Kidney (tissue), 14 donors: Measurements from ENCODE around the gene XYLT2. TPM values are rescaled to one million over a fixed set of nuclear protein-coding genes. Genes with fewer than 3 reads are reported as not detected.

Experiments used
- DNase-seq, 5 donors: peaks; one replicate each; pipeline ENCODE4 v3.0.0-alpha.2; 2013 to 2020
- FAIRE-seq: peaks from 2 replicates; lab custom pipeline; 2012; peaks lifted over from hg19 to GRCh38; lab: Jason Lieb, UNC
- H3K27ac ChIP-seq, 2 donors: one replicate each; pipeline ENCODE4 v1.7.0; 2013; ENCODE audit warnings: low read depth in 2 of 2, low read length in 2 of 2, inconsistent platforms in 1 of 2
- H3K27me3 ChIP-seq: one replicate; pipeline ENCODE4 v1.7.1; 2013; ENCODE audit warnings: low read length, inconsistent platforms; ENCODE audit not compliant: control insufficient read depth, insufficient read depth
- H3K36me3 ChIP-seq, 3 donors: one replicate each; pipeline versions ENCODE4 v1.7.0 to v1.7.1; 2013; ENCODE audit warnings: low read length in 3 of 3, control low read depth in 1 of 3, inconsistent platforms in 1 of 3; ENCODE audit not compliant: insufficient read depth in 3 of 3, control insufficient read depth in 2 of 3
- H3K4me1 ChIP-seq, 3 donors: one replicate each; pipeline versions ENCODE4 v1.7.0 to v1.7.1; 2013; ENCODE audit warnings: low read length in 3 of 3, inconsistent platforms in 1 of 3, low read depth in 1 of 3; ENCODE audit not compliant: control insufficient read depth in 2 of 3, insufficient read depth in 2 of 3
- H3K4me3 ChIP-seq, 3 donors: one replicate each; pipeline versions ENCODE4 v1.7.0 to v1.8.1; 2013; ENCODE audit warnings: low read length in 3 of 3, control low read depth in 1 of 3, inconsistent platforms in 1 of 3
- H3K9ac ChIP-seq, 3 donors: one replicate each; pipeline versions ENCODE4 v1.7.0 to v1.7.1; 2013; ENCODE audit warnings: low read length in 3 of 3, control low read depth in 1 of 3, inconsistent platforms in 1 of 3
- H3K9me3 ChIP-seq, 3 donors: one replicate each; pipeline versions ENCODE4 v1.7.0 to v1.7.1; 2013; ENCODE audit warnings: low read length in 3 of 3, control low read depth in 1 of 3, inconsistent platforms in 1 of 3; ENCODE audit not compliant: control insufficient read depth in 2 of 3, insufficient read depth in 1 of 3
- intact Hi-C: fragments of 100-400 bp; cut with DNase I; formaldehyde crosslinking; loops from one replicate; pipeline ENCODE4 v1.11.1; 2022
- polyA plus RNA-seq: library from polyadenylated mRNA; stranded (reverse); fragments of 350-450 nt; fragmentation: Illumina TruSeq; extraction: RNeasy Lipid Tissue Mini Kit (QIAGEN cat#74804); gene quantifications from one replicate; pipeline ENCODE4 v1.2.3, GENCODE V29; 2014; ENCODE audit warnings: low read depth, low replicate concordance; ENCODE audit not compliant: insufficient read depth
- total RNA-seq: library from RNA; stranded (reverse); fragmentation: NEBNext Ultra II Directional; extraction: Animal tissue kit (Norgen Biotek cat#: 25700); gene quantifications from one replicate; pipeline ENCODE4 v1.2.1, GENCODE V29; 2021
- TF ChIP-seq, protein P1 (sequence below): IDR thresholded peaks from 3 replicates; pipeline ENCODE4 v1.5.1; 2012; ENCODE audit warnings: mild to moderate bottlenecking, moderate library complexity, borderline replicate concordance; ENCODE audit not compliant: insufficient read depth; ENCODE audit errors: extremely low read depth
- donor health status: control.
- donor health status: control.
- donor health status: control.
- donor health status: control.
- donor health status: control.
- donor health status: DM: yes; HTN: yes; CAD: no.
- donor health status: Normal renal cell carcinoma (clear cell type).

Gene XYLT2
- total and polyA plus RNA-seq, 2 donors from 2014 or later = 21.2 to 30.0 TPM

DNA sequence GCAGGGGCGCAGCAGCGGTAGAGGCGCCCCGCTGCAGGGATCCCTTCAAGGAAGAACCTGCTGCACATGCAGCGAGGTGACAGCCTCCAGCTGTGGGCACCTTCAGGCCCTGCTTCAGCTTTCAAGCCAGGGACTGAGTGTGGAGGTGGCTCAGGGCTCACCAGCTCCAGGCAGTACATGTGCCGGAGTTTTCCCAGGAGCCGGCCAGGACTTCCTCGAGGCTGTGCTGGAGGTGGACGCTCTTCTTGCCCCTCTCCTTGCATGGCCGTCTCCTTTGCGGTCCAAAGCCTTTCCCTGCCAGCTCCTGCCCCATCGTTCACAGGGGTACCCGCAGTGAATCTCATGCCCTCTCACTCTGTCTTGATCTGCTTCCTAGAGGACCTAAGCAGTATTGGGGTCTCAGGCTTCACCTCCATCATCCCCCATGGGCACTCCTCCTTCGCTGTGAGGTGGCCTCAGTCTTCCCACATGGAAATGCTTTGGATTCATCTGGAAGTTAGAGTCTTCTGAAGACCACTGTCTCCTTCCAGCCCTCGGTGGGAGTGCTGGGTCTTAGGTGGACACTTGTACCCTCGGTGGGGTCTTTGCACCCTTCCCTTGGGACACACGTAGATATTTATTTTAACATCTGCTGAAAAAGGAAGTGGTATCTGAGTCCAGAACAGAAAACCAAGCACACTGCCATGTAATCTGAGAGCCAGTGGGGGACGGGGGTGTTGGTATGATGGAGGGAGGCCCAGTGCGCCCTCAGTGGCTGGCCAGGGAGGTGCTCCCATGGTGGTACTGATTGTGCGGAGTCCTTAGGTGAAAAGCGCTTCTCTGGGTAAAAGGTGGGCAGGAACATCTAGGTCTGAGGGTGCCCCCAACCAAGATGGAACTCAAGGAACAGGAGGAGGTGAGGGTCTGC, 7.0 kb downstream of the XYLT2 start:
- peaks cover 0 to 12% (median 5%) of the 10 kb centered on the region in 3 donors for H3K36me3 ChIP-seq
- H3K9ac ChIP-seq = no peak overlapping the region
- DNase-seq (peak in 2 of 5 donors; percentile 13 to 48), FAIRE-seq (no peak)
- H3K27ac ChIP-seq = no peak overlapping the region
- intact Hi-C loops = no loop called here
- H3K9me3 ChIP-seq = no peaks in the 10 kb centered on the region
- no peak overlapping the region for H3K4me3 ChIP-seq
- H3K27me3 ChIP-seq = no peaks in the 10 kb centered on the region
- TF ChIP-seq, protein P1, sequence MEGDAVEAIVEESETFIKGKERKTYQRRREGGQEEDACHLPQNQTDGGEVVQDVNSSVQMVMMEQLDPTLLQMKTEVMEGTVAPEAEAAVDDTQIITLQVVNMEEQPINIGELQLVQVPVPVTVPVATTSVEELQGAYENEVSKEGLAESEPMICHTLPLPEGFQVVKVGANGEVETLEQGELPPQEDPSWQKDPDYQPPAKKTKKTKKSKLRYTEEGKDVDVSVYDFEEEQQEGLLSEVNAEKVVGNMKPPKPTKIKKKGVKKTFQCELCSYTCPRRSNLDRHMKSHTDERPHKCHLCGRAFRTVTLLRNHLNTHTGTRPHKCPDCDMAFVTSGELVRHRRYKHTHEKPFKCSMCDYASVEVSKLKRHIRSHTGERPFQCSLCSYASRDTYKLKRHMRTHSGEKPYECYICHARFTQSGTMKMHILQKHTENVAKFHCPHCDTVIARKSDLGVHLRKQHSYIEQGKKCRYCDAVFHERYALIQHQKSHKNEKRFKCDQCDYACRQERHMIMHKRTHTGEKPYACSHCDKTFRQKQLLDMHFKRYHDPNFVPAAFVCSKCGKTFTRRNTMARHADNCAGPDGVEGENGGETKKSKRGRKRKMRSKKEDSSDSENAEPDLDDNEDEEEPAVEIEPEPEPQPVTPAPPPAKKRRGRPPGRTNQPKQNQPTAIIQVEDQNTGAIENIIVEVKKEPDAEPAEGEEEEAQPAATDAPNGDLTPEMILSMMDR = no peak
- no peaks in the 10 kb centered on the region for H3K4me1 ChIP-seq

DNA sequence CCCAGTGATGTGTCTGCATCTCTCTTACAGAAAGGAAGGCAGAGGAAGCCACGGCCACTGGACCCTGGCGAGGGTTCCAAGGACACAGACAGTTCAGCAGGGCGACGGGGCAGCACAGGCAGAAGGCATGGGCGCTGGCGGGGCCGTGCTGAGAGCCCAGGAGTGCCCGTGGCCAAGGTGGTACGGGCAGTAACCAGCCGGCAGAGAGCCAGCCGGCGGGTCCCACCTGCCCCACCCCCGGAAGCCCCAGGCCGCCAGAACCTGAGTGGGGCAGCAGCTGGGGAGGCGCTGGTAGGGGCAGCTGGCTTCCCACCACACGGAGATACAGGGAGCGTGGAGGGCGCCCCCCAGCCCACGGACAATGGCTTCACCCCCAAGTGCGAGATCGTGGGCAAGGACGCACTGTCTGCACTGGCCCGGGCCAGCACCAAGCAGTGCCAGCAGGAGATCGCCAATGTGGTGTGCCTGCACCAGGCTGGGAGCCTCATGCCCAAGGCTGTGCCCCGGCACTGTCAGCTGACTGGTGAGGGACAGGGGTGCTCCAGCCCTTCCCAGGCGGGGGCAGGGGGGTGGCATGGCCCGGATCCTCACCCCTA, 7.8 kb downstream of the XYLT2 start:
- no peak overlapping the region for H3K9ac ChIP-seq
- no peak overlapping the region for H3K27ac ChIP-seq
- DNase-seq (peak in 1 of 5 donors; percentile 65), FAIRE-seq (no peak)
- no peaks in the 10 kb centered on the region for H3K4me1 ChIP-seq
- H3K27me3 ChIP-seq = no peaks in the 10 kb centered on the region
- no peaks in the 10 kb centered on the region for H3K9me3 ChIP-seq
- no peak overlapping the region for H3K4me3 ChIP-seq
- H3K36me3 ChIP-seq = peaks cover 2 to 20% (median 7%) of the 10 kb centered on the region in 3 donors
- TF ChIP-seq, protein P1 = no peak
- intact Hi-C loops = no loop called here

DNA sequence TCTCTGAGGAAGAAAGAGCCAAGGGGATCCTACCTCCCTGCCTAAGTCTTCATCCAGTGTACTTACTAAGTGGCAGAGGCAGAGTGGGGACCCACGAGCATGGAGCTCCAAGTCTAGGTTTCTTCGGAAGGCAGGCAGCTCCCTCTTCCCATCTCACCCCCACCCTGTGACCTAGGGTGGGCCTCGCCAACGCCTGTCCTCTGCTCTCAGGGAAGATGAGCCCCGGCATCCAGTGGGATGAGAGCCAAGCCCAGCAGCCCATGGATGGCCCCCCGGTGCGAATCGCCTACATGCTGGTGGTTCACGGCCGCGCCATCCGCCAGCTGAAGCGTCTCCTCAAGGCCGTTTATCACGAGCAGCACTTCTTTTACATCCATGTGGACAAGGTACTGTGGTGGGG, 8.3 kb downstream of the XYLT2 start:
- H3K4me3 ChIP-seq = no peak overlapping the region
- DNase-seq (no peak), FAIRE-seq (no peak)
- no peak overlapping the region for H3K27ac ChIP-seq
- peaks cover 3 to 23% (median 7%) of the 10 kb centered on the region in 3 donors for H3K36me3 ChIP-seq
- intact Hi-C loops = no loop called here
- H3K9ac ChIP-seq = no peak overlapping the region
- TF ChIP-seq, protein P1 = no peak
- no peaks in the 10 kb centered on the region for H3K27me3 ChIP-seq
- H3K4me1 ChIP-seq = no peaks in the 10 kb centered on the region
- no peaks in the 10 kb centered on the region for H3K9me3 ChIP-seq
